ENCODE results near the gene CHMP6.

DNA sequence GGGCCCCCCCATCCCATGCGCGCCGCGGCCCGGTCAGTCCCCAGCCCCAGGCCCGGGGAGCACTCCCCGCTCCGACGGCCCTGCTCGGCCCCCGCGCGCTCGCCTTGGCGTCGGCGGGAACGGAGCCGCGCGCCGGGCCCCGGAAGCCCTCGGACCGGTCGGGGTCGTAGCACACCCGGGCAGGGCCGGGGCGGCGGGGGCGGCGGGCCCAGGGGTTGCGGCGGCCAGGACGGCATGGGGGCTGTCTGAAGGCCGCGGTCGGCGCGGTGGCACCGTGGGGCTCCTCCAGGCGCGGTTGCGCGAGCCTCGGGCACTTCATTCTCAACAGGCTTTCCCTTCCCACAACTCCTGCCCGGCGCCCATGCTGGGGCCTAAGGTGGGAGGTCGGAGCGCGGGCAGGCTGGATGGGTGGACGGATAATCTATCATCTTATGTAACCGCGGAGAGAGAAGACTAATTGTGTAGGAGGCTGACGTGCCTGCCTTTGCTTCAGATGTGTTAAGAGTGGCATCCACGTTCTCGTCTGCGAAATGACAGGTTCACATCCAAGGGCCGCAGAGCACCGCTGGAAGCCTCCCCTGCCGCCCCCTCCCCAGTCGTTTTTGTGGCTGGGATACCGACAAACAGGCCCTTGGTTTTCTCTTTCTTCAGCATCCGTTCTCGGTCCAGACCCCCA, 44.0 kb downstream of the CHMP6 start:
- TF ChIP-seq, protein P1, sequence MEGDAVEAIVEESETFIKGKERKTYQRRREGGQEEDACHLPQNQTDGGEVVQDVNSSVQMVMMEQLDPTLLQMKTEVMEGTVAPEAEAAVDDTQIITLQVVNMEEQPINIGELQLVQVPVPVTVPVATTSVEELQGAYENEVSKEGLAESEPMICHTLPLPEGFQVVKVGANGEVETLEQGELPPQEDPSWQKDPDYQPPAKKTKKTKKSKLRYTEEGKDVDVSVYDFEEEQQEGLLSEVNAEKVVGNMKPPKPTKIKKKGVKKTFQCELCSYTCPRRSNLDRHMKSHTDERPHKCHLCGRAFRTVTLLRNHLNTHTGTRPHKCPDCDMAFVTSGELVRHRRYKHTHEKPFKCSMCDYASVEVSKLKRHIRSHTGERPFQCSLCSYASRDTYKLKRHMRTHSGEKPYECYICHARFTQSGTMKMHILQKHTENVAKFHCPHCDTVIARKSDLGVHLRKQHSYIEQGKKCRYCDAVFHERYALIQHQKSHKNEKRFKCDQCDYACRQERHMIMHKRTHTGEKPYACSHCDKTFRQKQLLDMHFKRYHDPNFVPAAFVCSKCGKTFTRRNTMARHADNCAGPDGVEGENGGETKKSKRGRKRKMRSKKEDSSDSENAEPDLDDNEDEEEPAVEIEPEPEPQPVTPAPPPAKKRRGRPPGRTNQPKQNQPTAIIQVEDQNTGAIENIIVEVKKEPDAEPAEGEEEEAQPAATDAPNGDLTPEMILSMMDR (IDR thresholded peaks at IDR 0.05): no peak
- TF ChIP-seq POLR2A (IDR thresholded peaks at IDR 0.05): no peak
